ENCODE results near the gene KDM4C. TPM values are rescaled to one million over a fixed set of nuclear protein-coding genes. Genes with fewer than 3 reads are reported as not detected.

Gene KDM4C
- polyA plus RNA-seq, 1 donor (not counting 4 experiments of a cell fraction or from before 2014, with no cell fraction given), result 17.2 TPM

GRCh38 chr9:7033076-7034045, 275.6 kb downstream of the KDM4C start:
- TF ChIP-seq, protein P1, sequence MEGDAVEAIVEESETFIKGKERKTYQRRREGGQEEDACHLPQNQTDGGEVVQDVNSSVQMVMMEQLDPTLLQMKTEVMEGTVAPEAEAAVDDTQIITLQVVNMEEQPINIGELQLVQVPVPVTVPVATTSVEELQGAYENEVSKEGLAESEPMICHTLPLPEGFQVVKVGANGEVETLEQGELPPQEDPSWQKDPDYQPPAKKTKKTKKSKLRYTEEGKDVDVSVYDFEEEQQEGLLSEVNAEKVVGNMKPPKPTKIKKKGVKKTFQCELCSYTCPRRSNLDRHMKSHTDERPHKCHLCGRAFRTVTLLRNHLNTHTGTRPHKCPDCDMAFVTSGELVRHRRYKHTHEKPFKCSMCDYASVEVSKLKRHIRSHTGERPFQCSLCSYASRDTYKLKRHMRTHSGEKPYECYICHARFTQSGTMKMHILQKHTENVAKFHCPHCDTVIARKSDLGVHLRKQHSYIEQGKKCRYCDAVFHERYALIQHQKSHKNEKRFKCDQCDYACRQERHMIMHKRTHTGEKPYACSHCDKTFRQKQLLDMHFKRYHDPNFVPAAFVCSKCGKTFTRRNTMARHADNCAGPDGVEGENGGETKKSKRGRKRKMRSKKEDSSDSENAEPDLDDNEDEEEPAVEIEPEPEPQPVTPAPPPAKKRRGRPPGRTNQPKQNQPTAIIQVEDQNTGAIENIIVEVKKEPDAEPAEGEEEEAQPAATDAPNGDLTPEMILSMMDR (optimal IDR thresholded peaks at IDR 0.05 in 1 of 3, IDR thresholded peaks at IDR 0.05 in 1 of 3, conservative IDR thresholded peaks at IDR 0.05 in 1 of 3; ENCODE audit: extremely low read depth in 1 of 3, insufficient read depth in 2 of 3, low read length in 3 of 3), result no peak
- no peak for TF ChIP-seq EZH2 (IDR thresholded peaks at IDR 0.05; ENCODE audit: low read length)
- no peak overlapping the region for H2AFZ ChIP-seq (ENCODE audit: control insufficient read depth, low read length)

GRCh38 chr9:7037176-7037575, 279.4 kb downstream of the KDM4C start:
- no peaks in the 10 kb centered on the region for H3K27me3 ChIP-seq (ENCODE audit: control insufficient read depth, extremely low read depth, insufficient read depth, low read length)
- FAIRE-seq (no peak), DNase-seq (ENCODE audit: low read depth, low spot score) (no peak)
- H3K9ac ChIP-seq (ENCODE audit: control insufficient read depth, extremely low read depth, insufficient read depth, low read length), result no peak overlapping the region
- H3K4me1 ChIP-seq (ENCODE audit: control insufficient read depth, extremely low read depth, insufficient read depth, low read length), result no peaks in the 10 kb centered on the region
- no peaks in the 10 kb centered on the region for H3K9me1 ChIP-seq (ENCODE audit: control insufficient read depth, extremely low read depth, insufficient read depth, low read length)
- dilution Hi-C loops (cut with MboI; ENCODE audit: extremely low pct_ligation_motif_present, low sequenced_read_pairs), result no loop called here
- H4K20me1 ChIP-seq (ENCODE audit: control insufficient read depth, extremely low read depth, insufficient read depth, low read length), result no peaks in the 10 kb centered on the region
- TF ChIP-seq EZH2 (IDR thresholded peaks at IDR 0.05; ENCODE audit: low read length), result no peak
- TF ChIP-seq, protein P1 (optimal IDR thresholded peaks at IDR 0.05 in 1 of 3, IDR thresholded peaks at IDR 0.05 in 1 of 3, conservative IDR thresholded peaks at IDR 0.05 in 1 of 3; ENCODE audit: extremely low read depth in 1 of 3, insufficient read depth in 2 of 3, low read length in 3 of 3), result no peak
- no peaks in the 10 kb centered on the region for H3K79me2 ChIP-seq (ENCODE audit: control insufficient read depth, insufficient read depth, low read length)
- H3K9me3 ChIP-seq (ENCODE audit: control insufficient read depth, low read depth, low read length), result no peaks in the 10 kb centered on the region
- H3K36me3 ChIP-seq (ENCODE audit: control insufficient read depth in 2 of 2, extremely low read depth in 1 of 2, insufficient read depth in 2 of 2, low read length in 2 of 2), result no peaks in the 10 kb centered on the region
- H3K4me3 ChIP-seq (ENCODE audit: control insufficient read depth in 2 of 3, extremely low read depth in 1 of 3, insufficient read depth in 2 of 3, low read depth in 1 of 3, low read length in 3 of 3), result no peak overlapping the region
- no peak overlapping the region for H3K27ac ChIP-seq (ENCODE audit: control insufficient read depth, insufficient read depth, low read length)
- no peak overlapping the region for H3K4me2 ChIP-seq (ENCODE audit: control insufficient read depth, extremely low read depth, insufficient read depth, low read depth, low read length)
- no peak overlapping the region for H2AFZ ChIP-seq (ENCODE audit: control insufficient read depth, low read length)

More at GRCh38 chr9:7033076-7034045, 275.6 kb downstream of the KDM4C start:
- Histone ChIP-seq H3K36me3 (ENCODE audit: control insufficient read depth in 2 of 2, extremely low read depth in 1 of 2, insufficient read depth in 2 of 2, low read length in 2 of 2) (no peaks in the 10 kb centered on the region), H3K4me2 (ENCODE audit: control insufficient read depth, extremely low read depth, insufficient read depth, low read depth, low read length) (no peak overlapping the region), H3K27ac (ENCODE audit: control insufficient read depth, insufficient read depth, low read length) (no peak overlapping the region), H3K4me1 (ENCODE audit: control insufficient read depth, extremely low read depth, insufficient read depth, low read length) (no peaks in the 10 kb centered on the region), H3K9ac (ENCODE audit: control insufficient read depth, extremely low read depth, insufficient read depth, low read length) (no peak overlapping the region), H3K4me3 (ENCODE audit: control insufficient read depth in 2 of 3, extremely low read depth in 1 of 3, insufficient read depth in 2 of 3, low read depth in 1 of 3, low read length in 3 of 3) (no peak overlapping the region), H3K9me3 (ENCODE audit: control insufficient read depth, low read depth, low read length) (no peaks in the 10 kb centered on the region), H4K20me1 (ENCODE audit: control insufficient read depth, extremely low read depth, insufficient read depth, low read length) (no peaks in the 10 kb centered on the region), H3K27me3 (ENCODE audit: control insufficient read depth, extremely low read depth, insufficient read depth, low read length) (no peaks in the 10 kb centered on the region), H3K79me2 (ENCODE audit: control insufficient read depth, insufficient read depth, low read length) (no peaks in the 10 kb centered on the region), H3K9me1 (ENCODE audit: control insufficient read depth, extremely low read depth, insufficient read depth, low read length) (no peaks in the 10 kb centered on the region)
- DNase-seq (ENCODE audit: low read depth, low spot score) (no peak), FAIRE-seq (no peak)
- dilution Hi-C loops (cut with MboI; ENCODE audit: extremely low pct_ligation_motif_present, low sequenced_read_pairs), result no loop called here
